ENCODE data around the gene CNTNAP2. TPM values are rescaled to one million over a fixed set of nuclear protein-coding genes. Genes with fewer than 3 reads are reported as not detected.

CNTNAP2 gene
- total and polyA plus RNA-seq, 2 experiments from 2014 or later, result not detected

DNA sequence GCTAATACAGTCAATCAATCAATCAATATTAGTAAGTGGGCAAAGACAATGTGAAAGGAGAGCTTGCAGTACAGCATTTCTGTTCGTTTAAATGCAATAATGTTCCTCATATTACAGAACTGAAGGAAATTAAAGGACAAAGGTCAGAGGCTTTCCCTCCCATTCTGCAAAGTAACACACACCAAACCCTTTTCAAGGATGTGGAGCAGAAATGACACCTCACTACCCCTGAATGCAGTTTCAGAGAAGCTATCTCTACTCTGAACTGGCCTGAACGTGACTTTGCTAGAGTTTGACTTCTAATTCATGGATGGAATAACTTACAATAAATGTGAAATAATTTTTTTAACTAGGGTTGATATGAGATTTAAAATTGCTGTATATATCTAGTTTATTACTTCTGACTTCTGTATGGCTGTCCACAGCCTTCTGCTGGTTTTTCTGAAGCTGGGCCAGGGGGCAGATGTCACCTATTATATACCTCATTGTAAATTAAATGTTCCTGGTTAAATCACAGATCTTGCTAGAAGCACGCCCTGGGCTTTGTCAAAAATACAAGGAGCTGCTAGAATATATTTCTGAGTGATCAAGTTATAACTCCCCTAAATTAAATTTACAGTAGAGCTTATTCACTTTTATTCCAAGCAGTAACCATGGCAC is 2317.1 kb downstream of the CNTNAP2 start:
- H3K27me3 ChIP-seq (replicated peaks; ENCODE audit: insufficient read depth), result no peaks in the 10 kb centered on the region

GRCh38 chr7:148434181-148434757 is 2317.7 kb downstream of the CNTNAP2 start:
- H4K20me1 ChIP-seq (ENCODE audit: insufficient read depth), result no peaks in the 10 kb centered on the region
- H3K9me3 ChIP-seq (ENCODE audit: low read depth), result no peaks in the 10 kb centered on the region
- H3K9me2 ChIP-seq (ENCODE audit: insufficient read depth), result no peaks in the 10 kb centered on the region
- no peak overlapping the region for H3K27ac ChIP-seq
- DNase-seq, result peak; percentile 11
- H3K4me3 ChIP-seq, result no peak overlapping the region
- no peaks in the 10 kb centered on the region for H3K4me1 ChIP-seq (ENCODE audit: insufficient read depth)
- WGBS, 2 experiments (ENCODE audit: low coverage in 1 of 2, low lambda C conversion rate in 2 of 2, missing lambda C conversion rate in 2 of 2), result 3 to 9% methylated on average over 13 of the region's 13 CpGs
- H3K9ac ChIP-seq, result no peak overlapping the region
- H2AFZ ChIP-seq, result no peak overlapping the region
- no peak for TF ChIP-seq EZH2 (IDR thresholded peaks at IDR 0.05; ENCODE audit: insufficient read depth, poor library complexity, severe bottlenecking)
- no peak for TF ChIP-seq EZH2phosphoT487 (IDR thresholded peaks at IDR 0.05; ENCODE audit: insufficient read depth, low read depth)
- no peaks in the 10 kb centered on the region for H3K27me3 ChIP-seq (replicated peaks; ENCODE audit: insufficient read depth)
- no peaks in the 10 kb centered on the region for H3F3A ChIP-seq (ENCODE audit: insufficient read depth)
- no peaks in the 10 kb centered on the region for H3K79me2 ChIP-seq (ENCODE audit: insufficient read depth)
- no peaks in the 10 kb centered on the region for H3K36me3 ChIP-seq (ENCODE audit: low read depth)
- H3K4me2 ChIP-seq (ENCODE audit: unreplicated experiment), result no peak overlapping the region
- in situ Hi-C loops (cut with MboI), result no loop called here

More for the DNA sequence above, 2317.1 kb downstream of the CNTNAP2 start:
- Histone ChIP-seq H3K9me2 (ENCODE audit: insufficient read depth) (no peaks in the 10 kb centered on the region), H3K9ac (no peak overlapping the region), H3K36me3 (ENCODE audit: low read depth) (no peaks in the 10 kb centered on the region), H3K27ac (no peak overlapping the region), H3K79me2 (ENCODE audit: insufficient read depth) (no peaks in the 10 kb centered on the region), H3K4me1 (ENCODE audit: insufficient read depth) (no peaks in the 10 kb centered on the region), H4K20me1 (ENCODE audit: insufficient read depth) (no peaks in the 10 kb centered on the region), H3K4me2 (ENCODE audit: unreplicated experiment) (no peak overlapping the region), H2AFZ (no peak overlapping the region), H3F3A (ENCODE audit: insufficient read depth) (no peaks in the 10 kb centered on the region), H3K9me3 (ENCODE audit: low read depth) (no peaks in the 10 kb centered on the region), H3K4me3 (no peak overlapping the region)
- DNase-seq, result no peak
- in situ Hi-C loops (cut with MboI), result no loop called here
- no peak for TF ChIP-seq EZH2phosphoT487 (IDR thresholded peaks at IDR 0.05; ENCODE audit: insufficient read depth, low read depth)
- TF ChIP-seq EZH2 (IDR thresholded peaks at IDR 0.05; ENCODE audit: insufficient read depth, poor library complexity, severe bottlenecking), result no peak
- 19 to 28% methylated on average over 3 of the region's 3 CpGs for WGBS, 2 experiments (ENCODE audit: low coverage in 1 of 2, low lambda C conversion rate in 2 of 2, missing lambda C conversion rate in 2 of 2)

GRCh38 chr7:148434887-148435286 is 2318.3 kb downstream of the CNTNAP2 start:
- H3K36me3 ChIP-seq (ENCODE audit: low read depth), result no peaks in the 10 kb centered on the region
- no peak overlapping the region for H3K27ac ChIP-seq
- H3K4me1 ChIP-seq (ENCODE audit: insufficient read depth), result no peaks in the 10 kb centered on the region
- DNase-seq, result no peak
- no peak overlapping the region for H3K4me2 ChIP-seq (ENCODE audit: unreplicated experiment)
- H3K27me3 ChIP-seq (replicated peaks; ENCODE audit: insufficient read depth), result no peaks in the 10 kb centered on the region
- H2AFZ ChIP-seq, result no peak overlapping the region
- 25 to 35% methylated on average over 2 of the region's 2 CpGs for WGBS, 2 experiments (ENCODE audit: low coverage in 1 of 2, low lambda C conversion rate in 2 of 2, missing lambda C conversion rate in 2 of 2)
- H4K20me1 ChIP-seq (ENCODE audit: insufficient read depth), result no peaks in the 10 kb centered on the region
- H3K9ac ChIP-seq, result no peak overlapping the region
- H3K79me2 ChIP-seq (ENCODE audit: insufficient read depth), result no peaks in the 10 kb centered on the region
- no peak overlapping the region for H3K4me3 ChIP-seq
- H3K9me2 ChIP-seq (ENCODE audit: insufficient read depth), result no peaks in the 10 kb centered on the region
- no peaks in the 10 kb centered on the region for H3F3A ChIP-seq (ENCODE audit: insufficient read depth)
- in situ Hi-C loops (cut with MboI), result no loop called here
- TF ChIP-seq EZH2 (IDR thresholded peaks at IDR 0.05; ENCODE audit: insufficient read depth, poor library complexity, severe bottlenecking), result no peak
- no peak for TF ChIP-seq EZH2phosphoT487 (IDR thresholded peaks at IDR 0.05; ENCODE audit: insufficient read depth, low read depth)
- H3K9me3 ChIP-seq (ENCODE audit: low read depth), result no peaks in the 10 kb centered on the region

GRCh38 chr7:148435715-148436114 is 2319.1 kb downstream of the CNTNAP2 start:
- TF ChIP-seq EZH2 (IDR thresholded peaks at IDR 0.05; ENCODE audit: insufficient read depth, poor library complexity, severe bottlenecking), result no peak
- TF ChIP-seq EZH2phosphoT487 (IDR thresholded peaks at IDR 0.05; ENCODE audit: insufficient read depth, low read depth), result no peak
- Histone ChIP-seq H3K9me3 (ENCODE audit: low read depth) (no peaks in the 10 kb centered on the region), H3K27ac (no peak overlapping the region), H3K9me2 (ENCODE audit: insufficient read depth) (no peaks in the 10 kb centered on the region), H3K4me1 (ENCODE audit: insufficient read depth) (no peaks in the 10 kb centered on the region), H3K79me2 (ENCODE audit: insufficient read depth) (no peaks in the 10 kb centered on the region), H3K4me3 (no peak overlapping the region), H4K20me1 (ENCODE audit: insufficient read depth) (no peaks in the 10 kb centered on the region), H3K9ac (no peak overlapping the region), H3K27me3 (replicated peaks; ENCODE audit: insufficient read depth) (no peaks in the 10 kb centered on the region), H3K4me2 (ENCODE audit: unreplicated experiment) (no peak overlapping the region), H3K36me3 (ENCODE audit: low read depth) (no peaks in the 10 kb centered on the region), H2AFZ (no peak overlapping the region), H3F3A (ENCODE audit: insufficient read depth) (no peaks in the 10 kb centered on the region)
- WGBS, 2 experiments (ENCODE audit: low coverage in 1 of 2, low lambda C conversion rate in 2 of 2, missing lambda C conversion rate in 2 of 2), result 19 to 23% methylated on average over 6 of the region's 6 CpGs
- in situ Hi-C loops (cut with MboI), result no loop called here
- no peak for DNase-seq

All from GM23248 (cell line).